Endothelial cell (in vitro differentiated cells): Measurements from ENCODE around the gene ANKHD1. TPM values are rescaled to one million over a fixed set of nuclear protein-coding genes. Genes with fewer than 3 reads are reported as not detected.

Source experiments
- DNase-seq: peaks from one replicate; pipeline ENCODE4 v3.0.0; 2021; ENCODE audit warnings: low spot score
- H3K27ac Mint-ChIP-seq: one replicate; pipeline ENCODE4 v1.8.0; 2021; ENCODE audit warnings: mixed read lengths, inconsistent platforms; ENCODE audit not compliant: unreplicated experiment
- H3K27me3 Mint-ChIP-seq: one replicate; pipeline ENCODE4 v1.8.0; 2021; ENCODE audit warnings: mild to moderate bottlenecking, moderate library complexity, mixed read lengths, inconsistent platforms; ENCODE audit not compliant: unreplicated experiment
- H3K36me3 Mint-ChIP-seq: one replicate; pipeline ENCODE4 v1.8.0; 2021; ENCODE audit warnings: mild to moderate bottlenecking, low read depth, mixed read lengths, inconsistent platforms; ENCODE audit not compliant: unreplicated experiment
- H3K4me1 Mint-ChIP-seq: one replicate; pipeline ENCODE4 v1.8.0; 2021; ENCODE audit warnings: mild to moderate bottlenecking, mixed read lengths, inconsistent platforms; ENCODE audit not compliant: unreplicated experiment
- H3K4me3 Mint-ChIP-seq: one replicate; pipeline ENCODE4 v1.8.0; 2021; ENCODE audit warnings: mild to moderate bottlenecking, mixed read lengths, inconsistent platforms; ENCODE audit not compliant: unreplicated experiment
- H3K9me3 Mint-ChIP-seq: one replicate; pipeline ENCODE4 v1.8.0; 2021; ENCODE audit warnings: mixed read lengths, inconsistent platforms; ENCODE audit not compliant: unreplicated experiment
- total RNA-seq: library from RNA; stranded (reverse); fragmentation: NEBNext Ultra II Directional; extraction: Animal tissue kit (Norgen Biotek cat#: 25700); gene quantifications from one replicate; pipeline ENCODE4 v1.2.1, GENCODE V29; 2021; ENCODE audit not compliant: unreplicated experiment
- TF ChIP-seq, protein P1 (sequence below): fragments of 200-600 bp; sonication (generic); IDR thresholded peaks from one replicate; pipeline ENCODE4 v1.5.0; 2021; ENCODE audit warnings: antibody characterized with exemption; ENCODE audit not compliant: unreplicated experiment

ANKHD1 gene
- total RNA-seq, 1 donor from 2014 or later: 138 TPM

GRCh38 chr5:140400730-140401361, 787 bp upstream of the ANKHD1 start:
- Mint-ChIP-seq H3K27ac (peak overlapping the region; percentile 72), H3K4me3 (peak overlapping the region; percentile 91), H3K27me3 (peaks cover 7% of the 10 kb centered on the region), H3K36me3 (peaks cover 12% of the 10 kb centered on the region), H3K9me3 (no peaks in the 10 kb centered on the region), H3K4me1 (peaks cover 31% of the 10 kb centered on the region)
- TF ChIP-seq, protein P1, sequence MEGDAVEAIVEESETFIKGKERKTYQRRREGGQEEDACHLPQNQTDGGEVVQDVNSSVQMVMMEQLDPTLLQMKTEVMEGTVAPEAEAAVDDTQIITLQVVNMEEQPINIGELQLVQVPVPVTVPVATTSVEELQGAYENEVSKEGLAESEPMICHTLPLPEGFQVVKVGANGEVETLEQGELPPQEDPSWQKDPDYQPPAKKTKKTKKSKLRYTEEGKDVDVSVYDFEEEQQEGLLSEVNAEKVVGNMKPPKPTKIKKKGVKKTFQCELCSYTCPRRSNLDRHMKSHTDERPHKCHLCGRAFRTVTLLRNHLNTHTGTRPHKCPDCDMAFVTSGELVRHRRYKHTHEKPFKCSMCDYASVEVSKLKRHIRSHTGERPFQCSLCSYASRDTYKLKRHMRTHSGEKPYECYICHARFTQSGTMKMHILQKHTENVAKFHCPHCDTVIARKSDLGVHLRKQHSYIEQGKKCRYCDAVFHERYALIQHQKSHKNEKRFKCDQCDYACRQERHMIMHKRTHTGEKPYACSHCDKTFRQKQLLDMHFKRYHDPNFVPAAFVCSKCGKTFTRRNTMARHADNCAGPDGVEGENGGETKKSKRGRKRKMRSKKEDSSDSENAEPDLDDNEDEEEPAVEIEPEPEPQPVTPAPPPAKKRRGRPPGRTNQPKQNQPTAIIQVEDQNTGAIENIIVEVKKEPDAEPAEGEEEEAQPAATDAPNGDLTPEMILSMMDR: no peak
- peak; percentile 84 for DNase-seq

DNA sequence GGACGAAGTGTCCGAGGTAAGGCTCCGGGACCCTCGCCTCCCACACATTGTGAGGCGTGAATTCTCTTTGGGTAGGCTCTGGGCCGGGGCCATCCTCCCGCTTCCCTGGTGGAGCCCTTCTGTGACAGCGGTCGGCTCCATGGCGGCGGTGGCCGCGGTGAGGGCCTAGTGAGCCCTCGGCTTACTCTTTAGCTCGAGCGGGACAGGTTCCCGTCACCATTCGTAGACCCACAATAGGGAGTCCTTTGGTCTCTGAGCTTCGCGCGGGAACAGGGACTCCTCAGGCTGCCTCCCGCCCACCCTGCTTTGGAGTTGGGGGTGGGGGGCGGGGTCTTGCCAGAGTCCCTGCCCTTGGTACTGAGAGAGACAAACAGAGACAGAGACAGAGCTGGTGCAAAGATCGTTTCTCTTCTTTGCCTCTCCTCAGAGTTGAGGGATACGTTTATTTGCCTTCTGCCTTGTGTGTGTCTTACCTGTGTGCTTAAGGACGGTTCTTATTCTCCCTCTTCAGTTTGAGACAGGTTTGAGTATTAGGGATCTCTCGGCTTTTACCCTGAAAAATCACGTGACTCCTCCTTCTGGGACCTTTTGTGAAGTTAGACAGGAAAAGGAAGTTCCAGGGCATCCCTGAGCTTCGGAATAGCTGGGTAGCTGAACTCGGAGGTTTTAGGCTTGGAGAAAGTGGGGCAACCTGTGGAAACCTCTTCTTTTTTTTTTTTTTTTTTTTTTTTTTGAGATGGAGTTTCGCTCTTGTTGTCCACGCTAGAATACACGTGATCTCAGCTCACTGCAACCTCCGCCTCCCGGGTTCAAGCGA, 833 bp downstream of the ANKHD1 start:
- Mint-ChIP-seq H3K9me3 (no peaks in the 10 kb centered on the region), H3K4me1 (peaks cover 31% of the 10 kb centered on the region), H3K4me3 (no peak overlapping the region), H3K27ac (peak overlapping the region; percentile 90), H3K36me3 (peaks cover 12% of the 10 kb centered on the region), H3K27me3 (peaks cover 7% of the 10 kb centered on the region)
- TF ChIP-seq, protein P1: no peak
- peak; percentile 53 for DNase-seq

DNA sequence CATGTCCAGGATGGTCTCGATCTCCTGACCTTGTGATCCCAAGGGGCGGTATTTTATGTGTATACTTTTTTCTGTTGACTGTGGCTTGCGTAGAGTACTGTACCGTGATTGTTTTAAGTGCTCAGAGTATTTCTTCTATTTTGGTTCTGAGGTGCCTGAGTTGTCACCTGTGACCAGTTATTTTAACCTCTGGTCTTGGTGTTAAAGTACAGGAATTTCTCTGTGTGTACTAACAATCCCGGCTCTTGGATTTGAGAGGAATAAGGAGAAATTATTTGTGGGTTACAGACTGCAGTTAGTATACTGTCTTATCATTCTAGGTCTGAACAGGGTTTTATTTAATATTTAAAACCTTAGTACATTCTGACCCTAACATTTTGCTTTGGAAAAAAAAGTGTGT, 2.0 kb downstream of the ANKHD1 start:
- Mint-ChIP-seq H3K27ac (peak overlapping the region; percentile 90), H3K4me1 (peaks cover 31% of the 10 kb centered on the region), H3K27me3 (peaks cover 7% of the 10 kb centered on the region), H3K4me3 (no peak overlapping the region), H3K9me3 (no peaks in the 10 kb centered on the region), H3K36me3 (peaks cover 12% of the 10 kb centered on the region)
- TF ChIP-seq, protein P1: no peak
- DNase-seq: no peak

GRCh38 chr5:140408750-140409241, 7.2 kb downstream of the ANKHD1 start:
- no peak for DNase-seq
- H3K4me1 Mint-ChIP-seq: peaks cover 12% of the 10 kb centered on the region
- no peak overlapping the region for H3K4me3 Mint-ChIP-seq
- H3K27ac Mint-ChIP-seq: no peak overlapping the region
- H3K9me3 Mint-ChIP-seq: no peaks in the 10 kb centered on the region
- TF ChIP-seq, protein P1: no peak
- H3K36me3 Mint-ChIP-seq: peaks cover 3% of the 10 kb centered on the region
- H3K27me3 Mint-ChIP-seq: peaks cover 1% of the 10 kb centered on the region

GRCh38 chr5:140413230-140413629, 11.6 kb downstream of the ANKHD1 start:
- no peak overlapping the region for H3K4me3 Mint-ChIP-seq
- TF ChIP-seq, protein P1: no peak
- no peak overlapping the region for H3K27ac Mint-ChIP-seq
- no peaks in the 10 kb centered on the region for H3K9me3 Mint-ChIP-seq
- H3K27me3 Mint-ChIP-seq: no peaks in the 10 kb centered on the region
- H3K36me3 Mint-ChIP-seq: peaks cover 4% of the 10 kb centered on the region
- DNase-seq: no peak
- no peaks in the 10 kb centered on the region for H3K4me1 Mint-ChIP-seq
